OCI-LY1 (cell line): Measurements from ENCODE around the gene CPEB4.

Experiments used
- H2AFZ ChIP-seq: fragments of 200-600 bp; sonication (generic), shearing (Covaris generic); 2 replicates; pipeline ENCODE4 v1.6.0; 2014; ENCODE audit warnings: antibody characterized with exemption, mild to moderate bottlenecking, low read length
- H3F3A ChIP-seq: fragments of 200-600 bp; sonication (generic), shearing (Covaris generic); 2 replicates; pipeline ENCODE4 v1.6.0; 2014; ENCODE audit warnings: mild to moderate bottlenecking, antibody characterized with exemption, low read length, moderate library complexity; ENCODE audit not compliant: insufficient read depth
- H3K27ac ChIP-seq: fragments of 200-600 bp; sonication (generic); 2 replicates; pipeline ENCODE4 v1.5.1; 2014; ENCODE audit warnings: low read length, mixed run types, mild to moderate bottlenecking, low read depth; ENCODE audit not compliant: poor library complexity, severe bottlenecking
- H3K27me3 ChIP-seq: fragments of 200-600 bp; sonication (generic); 2 replicates; pipeline ENCODE4 v1.6.0; 2014; ENCODE audit warnings: antibody characterized with exemption, mild to moderate bottlenecking, low read length, moderate library complexity; ENCODE audit not compliant: insufficient read depth
- H3K36me3 ChIP-seq: fragments of 200-600 bp; sonication (generic); 2 replicates; pipeline ENCODE4 v1.6.1; 2014; ENCODE audit warnings: mild to moderate bottlenecking, antibody characterized with exemption, low read length, moderate library complexity, mixed read lengths; ENCODE audit not compliant: insufficient read depth
- H3K4me1 ChIP-seq: fragments of 200-600 bp; sonication (generic); 2 replicates; pipeline ENCODE4 v1.5.1; 2014; ENCODE audit warnings: mild to moderate bottlenecking, low read length, moderate library complexity; ENCODE audit not compliant: insufficient read depth, severe bottlenecking
- H3K4me2 ChIP-seq: fragments of 200-600 bp; sonication (generic), shearing (Covaris generic); 2 replicates; pipeline ENCODE4 v1.6.1; 2014; ENCODE audit warnings: low read length
- H3K4me3 ChIP-seq: fragments of 200-600 bp; sonication (generic); 2 replicates; pipeline ENCODE4 v1.5.1; 2014; ENCODE audit warnings: low read length, low read depth, mild to moderate bottlenecking, mixed read lengths; ENCODE audit not compliant: poor library complexity, severe bottlenecking
- H3K79me2 ChIP-seq: fragments of 200-600 bp; shearing (Covaris generic); 2 replicates; pipeline ENCODE4 v1.6.1; 2016; ENCODE audit warnings: mixed run types, low read length, mixed read lengths; ENCODE audit not compliant: insufficient read depth
- H3K9ac ChIP-seq: fragments of 200-600 bp; sonication (generic), shearing (Covaris generic); 2 replicates; pipeline ENCODE4 v1.6.1; 2014; ENCODE audit warnings: mild to moderate bottlenecking, low read length, mixed read lengths
- H3K9me2 ChIP-seq: fragments of 200-600 bp; sonication (generic), shearing (Covaris generic); 2 replicates; pipeline ENCODE4 v1.6.1; 2014; ENCODE audit warnings: low read depth, mild to moderate bottlenecking, low read length, mixed read lengths
- H3K9me3 ChIP-seq: fragments of 200-600 bp; shearing (Covaris generic); 2 replicates; pipeline ENCODE4 v1.6.1; 2014; ENCODE audit warnings: low read length, mixed read lengths
- H4K20me1 ChIP-seq: fragments of 200-600 bp; sonication (generic), shearing (Covaris generic); 2 replicates; pipeline ENCODE4 v1.6.0; 2016; ENCODE audit warnings: mild to moderate bottlenecking, low read length; ENCODE audit not compliant: insufficient read depth
- CTCF ChIP-seq: fragments of 200-600 bp; sonication (generic), shearing (Covaris generic); IDR thresholded peaks from 2 replicates; pipeline ENCODE4 v1.5.1; 2017; ENCODE audit warnings: mild to moderate bottlenecking, antibody characterized with exemption, low read length, moderate library complexity, mixed read lengths
- EZH2 ChIP-seq: fragments of 200-600 bp; sonication (generic), shearing (Covaris generic); IDR thresholded peaks from 2 replicates; pipeline ENCODE4 v1.8.0; 2017; ENCODE audit warnings: borderline replicate concordance, mixed run types, mild to moderate bottlenecking, antibody characterized with exemption, low read length, moderate library complexity, mixed read lengths

The CPEB4 gene

DNA sequence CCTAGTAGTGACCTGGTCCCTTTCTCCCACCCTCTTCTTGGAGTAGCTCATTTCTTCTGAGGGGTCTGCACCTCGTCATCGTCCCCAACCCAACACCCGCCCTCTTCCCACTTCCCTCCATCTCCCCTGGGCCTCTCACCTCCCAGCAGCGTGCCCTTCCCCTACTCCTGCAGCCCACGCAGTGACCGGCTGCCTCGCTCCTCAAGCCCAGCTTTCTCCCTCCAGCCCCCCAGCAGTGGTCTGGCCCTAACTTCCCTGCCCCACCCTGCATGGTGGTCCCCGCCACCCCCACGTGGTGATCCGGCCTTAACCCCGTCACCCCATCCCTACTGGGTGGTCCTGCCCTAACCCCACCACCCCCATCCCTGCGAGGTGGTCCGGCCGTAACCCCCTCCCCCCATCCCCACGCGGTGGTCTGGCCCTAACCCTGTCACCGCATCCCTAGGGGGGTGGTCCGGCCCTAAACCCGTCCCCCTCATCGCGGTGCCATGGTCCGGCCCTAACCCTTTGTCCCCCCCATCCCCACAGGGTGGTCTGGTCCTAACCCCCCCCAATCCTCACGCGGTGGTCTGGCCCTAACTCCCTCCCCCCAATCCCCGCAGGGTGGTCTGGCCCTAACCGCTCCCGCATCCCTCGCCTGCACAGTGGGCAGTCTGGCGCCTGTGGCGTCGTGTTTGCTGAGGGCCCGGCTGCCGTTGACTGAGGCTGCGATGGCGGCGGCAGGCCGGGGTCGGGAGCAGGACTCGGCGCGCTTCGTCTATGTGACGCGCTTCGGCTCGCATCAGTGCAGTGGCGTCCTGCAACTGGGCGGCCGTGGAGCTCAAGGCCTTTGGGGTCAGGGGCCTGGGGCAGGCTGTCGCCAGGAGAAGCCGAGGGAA lies 100.6 kb downstream of the CPEB4 start, which contains the start of gene C5orf47:
C5orf47 (plus strand) TSS at position 617 of the 878 bp plus-strand sequence; CDS start at position 711, 94 bp downstream.
- no peak for TF ChIP-seq EZH2
- Histone ChIP-seq H3K27ac (no peak within 1 kb of the TSS), H3K36me3 (no peaks in the 10 kb centered on the region; the same call in 1 of the 2 replicates), H3K4me3 (no peak within 1 kb of the TSS), H3K27me3 (peaks cover 5% of the 10 kb centered on the region; the same call in 1 of the 2 replicates), H3K4me1 (peaks cover 3% of the 10 kb centered on the region), H3F3A (no peaks in the 10 kb centered on the region), H4K20me1 (no peaks in the 10 kb centered on the region), H3K9ac (no peak within 1 kb of the TSS), H3K4me2 (no peak within 1 kb of the TSS), H3K9me3 (no peaks in the 10 kb centered on the region), H3K79me2 (no peaks in the 10 kb centered on the region), H2AFZ (no peak within 1 kb of the TSS), H3K9me2 (no peaks in the 10 kb centered on the region)

DNA sequence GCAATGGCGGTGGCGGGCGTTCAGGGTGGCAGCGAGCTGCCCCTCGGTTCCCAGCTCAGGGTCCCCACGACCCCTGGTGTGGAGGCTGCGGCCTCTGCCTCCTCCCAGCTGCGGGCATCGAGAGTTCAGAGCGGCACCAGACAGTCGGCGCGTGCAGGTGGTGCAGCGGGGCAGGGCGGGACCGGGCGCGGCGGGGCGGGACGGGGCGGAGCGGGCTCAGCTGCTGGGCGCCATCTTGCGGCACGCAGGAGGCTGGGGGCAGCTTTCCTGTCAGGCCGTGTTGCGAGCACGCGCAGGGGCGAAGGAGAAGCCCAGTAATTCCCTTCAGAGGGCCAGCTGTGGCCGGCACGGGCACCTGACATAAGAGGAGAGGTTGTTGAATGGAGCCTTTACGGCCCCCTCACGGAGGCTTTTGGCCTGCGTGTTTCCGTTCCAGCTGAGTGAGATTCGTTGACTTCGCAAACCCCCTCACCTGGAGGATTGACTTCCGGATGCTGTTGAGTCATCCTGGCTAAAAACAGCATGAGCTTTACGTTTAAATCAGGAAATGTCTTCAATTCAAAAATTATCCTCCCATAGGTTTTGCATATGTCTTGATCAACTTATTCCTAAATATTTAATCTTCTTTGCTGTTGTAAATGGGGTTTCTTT lies 101.4 kb downstream of the CPEB4 start:
- H2AFZ ChIP-seq = no peak overlapping the region

DNA sequence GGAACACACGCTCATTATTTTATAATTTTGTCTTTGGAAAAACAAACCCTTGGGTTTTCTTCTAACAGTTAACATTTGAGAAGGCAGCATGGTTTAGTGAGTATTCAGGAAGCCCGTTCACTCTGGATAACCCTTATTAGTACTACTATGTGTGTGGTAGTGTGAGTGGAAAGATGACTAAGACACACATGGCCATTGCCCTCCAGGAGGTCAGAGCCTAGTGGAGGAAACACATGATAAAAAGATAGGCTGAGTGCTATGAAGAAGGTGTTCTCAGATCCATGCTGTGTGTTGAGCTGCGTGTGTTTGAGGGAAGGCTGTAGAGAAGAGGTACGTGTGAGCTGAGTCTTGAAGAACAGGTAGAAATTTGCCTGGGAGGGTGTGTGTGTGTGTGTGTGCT lies 109.2 kb downstream of the CPEB4 start:
- Histone ChIP-seq H3K27ac (no peak overlapping the region), H3K4me3 (no peak overlapping the region), H3K9me2 (no peaks in the 10 kb centered on the region), H2AFZ (no peak overlapping the region), H3K4me2 (no peak overlapping the region), H4K20me1 (no peaks in the 10 kb centered on the region), H3K36me3 (no peaks in the 10 kb centered on the region), H3K79me2 (no peaks in the 10 kb centered on the region), H3K9me3 (no peaks in the 10 kb centered on the region), H3K4me1 (no peaks in the 10 kb centered on the region), H3F3A (no peaks in the 10 kb centered on the region), H3K27me3 (no peaks in the 10 kb centered on the region), H3K9ac (no peak overlapping the region)
- no peak for TF ChIP-seq CTCF
- TF ChIP-seq EZH2 = no peak

More for the DNA sequence above, 101.4 kb downstream of the CPEB4 start:
- Histone ChIP-seq H3K27me3 (no peaks in the 10 kb centered on the region), H3K4me2 (no peak overlapping the region), H3K9me2 (no peaks in the 10 kb centered on the region), H3K4me3 (no peak overlapping the region), H3K27ac (no peak overlapping the region), H3K9me3 (no peaks in the 10 kb centered on the region), H3K9ac (no peak overlapping the region), H3F3A (no peaks in the 10 kb centered on the region), H3K4me1 (peaks cover 3% of the 10 kb centered on the region), H3K36me3 (no peaks in the 10 kb centered on the region; the same call in 1 of the 2 replicates), H3K79me2 (no peaks in the 10 kb centered on the region), H4K20me1 (no peaks in the 10 kb centered on the region)
- no peak for TF ChIP-seq CTCF
- TF ChIP-seq EZH2 = no peak
